ENCODE data around the gene TMEM184A.

Gene TMEM184A

DNA sequence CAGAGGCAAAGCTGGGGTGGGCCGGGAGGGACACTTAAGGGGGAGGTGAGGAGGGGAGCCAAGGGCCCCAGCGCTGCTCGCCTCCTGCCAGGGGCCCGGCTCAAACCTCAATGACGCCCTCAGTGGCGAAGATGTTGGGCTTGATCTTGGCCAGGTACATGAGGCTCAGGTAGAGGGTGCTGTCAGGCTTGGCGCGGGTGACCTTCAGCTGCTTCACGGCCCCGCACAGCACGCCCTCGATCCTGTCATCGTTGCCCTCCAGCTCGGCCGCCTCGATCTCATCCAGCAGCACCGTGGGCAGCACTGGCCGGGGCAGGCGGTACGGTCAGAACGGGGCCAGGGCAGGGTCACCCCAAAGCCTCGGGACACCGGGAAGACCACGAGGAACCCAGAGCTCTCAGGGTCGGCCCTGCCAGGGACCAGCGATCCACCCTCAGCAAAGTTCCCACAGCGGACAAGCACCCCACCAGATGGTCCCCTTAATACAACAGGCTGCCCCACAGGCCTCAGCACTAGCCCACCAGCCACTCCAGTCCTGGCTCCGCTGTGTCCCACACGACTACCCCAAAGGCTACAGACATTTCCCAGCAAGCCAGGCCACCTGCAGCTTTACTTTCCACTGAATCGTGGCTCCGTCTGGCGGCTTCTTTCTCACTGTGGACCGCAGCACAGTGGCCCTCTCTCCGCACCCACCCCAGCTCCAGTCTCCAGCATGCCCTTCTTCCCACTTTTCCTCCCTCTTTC is 55.8 kb downstream of the TMEM184A start:
- Histone ChIP-seq H3K27me3 (ENCODE audit: control insufficient read depth in 1 of 2, insufficient read depth in 2 of 2, low read length in 2 of 2) (no peaks in the 10 kb centered on the region), H3K36me3 (ENCODE audit: insufficient read depth, low read length) (peaks cover 38% of the 10 kb centered on the region), H3K4me3 (ENCODE audit: low read depth in 1 of 2, low read length in 2 of 2) (no peak overlapping the region), H3K9ac (ENCODE audit: low read length) (no peak overlapping the region), H3K9me3 (ENCODE audit: low read length) (no peaks in the 10 kb centered on the region), H3K4me1 (ENCODE audit: insufficient read depth, low read length) (peaks cover 20% of the 10 kb centered on the region), H3K27ac (ENCODE audit: low read depth, low read length) (no peak overlapping the region)

GRCh38 chr7:1499367-1500029 is 56.5 kb downstream of the TMEM184A start:
- H3K9me3 ChIP-seq (ENCODE audit: low read length): no peaks in the 10 kb centered on the region
- no peak overlapping the region for H3K4me3 ChIP-seq (ENCODE audit: low read depth in 1 of 2, low read length in 2 of 2)
- peaks cover 20% of the 10 kb centered on the region for H3K4me1 ChIP-seq (ENCODE audit: insufficient read depth, low read length)
- no peak overlapping the region for H3K27ac ChIP-seq (ENCODE audit: low read depth, low read length)
- peaks cover 38% of the 10 kb centered on the region for H3K36me3 ChIP-seq (ENCODE audit: insufficient read depth, low read length)
- H3K27me3 ChIP-seq (ENCODE audit: control insufficient read depth in 1 of 2, insufficient read depth in 2 of 2, low read length in 2 of 2): no peaks in the 10 kb centered on the region
- H3K9ac ChIP-seq (ENCODE audit: low read length): no peak overlapping the region

- no peaks in the 10 kb centered on the region for H3K9me3 ChIP-seq (ENCODE audit: low read length)
- no peak overlapping the region for H3K27ac ChIP-seq (ENCODE audit: low read depth, low read length)
- H3K4me3 ChIP-seq (ENCODE audit: low read depth in 1 of 2, low read length in 2 of 2): no peak overlapping the region
- H3K36me3 ChIP-seq (ENCODE audit: insufficient read depth, low read length): peaks cover 38% of the 10 kb centered on the region
- H3K9ac ChIP-seq (ENCODE audit: low read length): no peak overlapping the region
- no peaks in the 10 kb centered on the region for H3K27me3 ChIP-seq (ENCODE audit: control insufficient read depth in 1 of 2, insufficient read depth in 2 of 2, low read length in 2 of 2)
- H3K4me1 ChIP-seq (ENCODE audit: insufficient read depth, low read length): peaks cover 20% of the 10 kb centered on the region
Observed at GRCh38 chr7:1498370-1499305, 57.4 kb downstream of the TMEM184A start.

GRCh38 chr7:1497293-1497927 is 58.6 kb downstream of the TMEM184A start:
- Histone ChIP-seq H3K27ac (ENCODE audit: low read depth, low read length) (no peak overlapping the region), H3K4me3 (ENCODE audit: low read depth in 1 of 2, low read length in 2 of 2) (no peak overlapping the region), H3K36me3 (ENCODE audit: insufficient read depth, low read length) (peaks cover 33% of the 10 kb centered on the region), H3K9me3 (ENCODE audit: low read length) (no peaks in the 10 kb centered on the region), H3K4me1 (ENCODE audit: insufficient read depth, low read length) (peaks cover 9% of the 10 kb centered on the region), H3K9ac (ENCODE audit: low read length) (no peak overlapping the region), H3K27me3 (ENCODE audit: control insufficient read depth in 1 of 2, insufficient read depth in 2 of 2, low read length in 2 of 2) (no peaks in the 10 kb centered on the region)

GRCh38 chr7:1496531-1497292 is 59.3 kb downstream of the TMEM184A start:
- no peak overlapping the region for H3K4me3 ChIP-seq (ENCODE audit: low read depth in 1 of 2, low read length in 2 of 2)
- peaks cover 31% of the 10 kb centered on the region for H3K36me3 ChIP-seq (ENCODE audit: insufficient read depth, low read length)
- H3K9me3 ChIP-seq (ENCODE audit: low read length): no peaks in the 10 kb centered on the region
- no peak overlapping the region for H3K9ac ChIP-seq (ENCODE audit: low read length)
- no peak overlapping the region for H3K27ac ChIP-seq (ENCODE audit: low read depth, low read length)
- H3K4me1 ChIP-seq (ENCODE audit: insufficient read depth, low read length): peaks cover 4% of the 10 kb centered on the region
- H3K27me3 ChIP-seq (ENCODE audit: control insufficient read depth in 1 of 2, insufficient read depth in 2 of 2, low read length in 2 of 2): no peaks in the 10 kb centered on the region

DNA sequence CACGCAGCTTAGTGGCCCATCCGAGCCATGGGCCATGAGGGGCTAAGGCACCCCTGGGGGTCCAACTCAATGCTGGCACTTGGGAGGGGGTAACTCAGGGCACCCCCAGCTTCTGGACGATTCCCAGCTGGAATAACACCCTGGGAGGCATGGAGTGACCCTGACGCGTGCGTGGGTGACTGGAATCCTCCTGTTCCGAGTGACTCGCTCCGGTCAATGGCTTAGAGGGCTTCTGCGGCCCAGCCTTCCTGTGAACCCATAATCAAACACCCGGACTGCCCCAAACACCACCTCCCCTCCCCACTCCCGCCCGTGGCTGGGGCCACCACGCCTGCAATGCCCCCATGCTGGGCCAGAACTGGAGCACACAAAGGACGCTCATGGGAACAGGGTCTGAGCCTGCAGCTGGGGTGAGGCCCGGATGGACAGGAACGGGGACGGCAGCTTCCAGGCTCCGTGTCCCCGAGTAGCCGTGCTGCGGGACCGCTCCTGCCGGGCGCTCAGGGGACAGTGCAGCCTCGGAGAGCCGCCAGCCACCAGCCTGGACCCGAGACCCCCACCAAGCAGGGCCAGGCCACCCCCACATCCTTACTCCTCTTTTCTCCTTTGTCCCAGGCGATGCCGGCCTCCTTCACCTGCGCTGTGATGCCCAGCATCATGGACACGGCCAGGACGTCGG is 60.3 kb downstream of the TMEM184A start:
- Histone ChIP-seq H3K27ac (ENCODE audit: low read depth, low read length) (no peak overlapping the region), H3K36me3 (ENCODE audit: insufficient read depth, low read length) (peaks cover 35% of the 10 kb centered on the region), H3K9me3 (ENCODE audit: low read length) (no peaks in the 10 kb centered on the region), H3K27me3 (ENCODE audit: control insufficient read depth in 1 of 2, insufficient read depth in 2 of 2, low read length in 2 of 2) (no peaks in the 10 kb centered on the region), H3K9ac (ENCODE audit: low read length) (no peak overlapping the region), H3K4me1 (ENCODE audit: insufficient read depth, low read length) (no peaks in the 10 kb centered on the region), H3K4me3 (ENCODE audit: low read depth in 1 of 2, low read length in 2 of 2) (no peak overlapping the region)

GRCh38 chr7:1494866-1495563 is 61.0 kb downstream of the TMEM184A start:
- no peaks in the 10 kb centered on the region for H3K27me3 ChIP-seq (ENCODE audit: control insufficient read depth in 1 of 2, insufficient read depth in 2 of 2, low read length in 2 of 2)
- no peaks in the 10 kb centered on the region for H3K9me3 ChIP-seq (ENCODE audit: low read length)
- H3K27ac ChIP-seq (ENCODE audit: low read depth, low read length): no peak overlapping the region
- no peak overlapping the region for H3K4me3 ChIP-seq (ENCODE audit: low read depth in 1 of 2, low read length in 2 of 2)
- H3K36me3 ChIP-seq (ENCODE audit: insufficient read depth, low read length): peaks cover 37% of the 10 kb centered on the region
- H3K9ac ChIP-seq (ENCODE audit: low read length): no peak overlapping the region
- H3K4me1 ChIP-seq (ENCODE audit: insufficient read depth, low read length): no peaks in the 10 kb centered on the region

DNA sequence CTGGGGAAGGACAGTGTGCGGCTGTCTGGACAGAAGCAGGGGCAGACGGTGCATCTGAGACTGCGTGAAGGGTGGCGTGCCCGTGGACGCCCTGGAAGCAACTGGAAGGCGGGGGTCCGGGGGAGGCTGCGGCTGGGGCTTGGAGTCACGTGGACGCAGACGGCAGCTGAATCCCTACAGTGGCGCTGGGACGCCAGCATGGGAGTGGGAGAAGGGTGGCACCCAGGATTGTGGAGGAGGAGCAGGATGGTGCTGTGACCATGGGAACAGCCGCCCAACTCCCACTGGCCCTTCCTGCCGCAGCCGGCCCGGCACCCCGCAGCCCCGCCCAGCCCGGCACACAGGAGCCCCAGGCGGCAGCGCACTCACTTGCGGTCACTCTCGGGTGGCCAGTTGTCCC is 61.6 kb downstream of the TMEM184A start:
- H3K4me1 ChIP-seq (ENCODE audit: insufficient read depth, low read length): no peaks in the 10 kb centered on the region
- no peak overlapping the region for H3K27ac ChIP-seq (ENCODE audit: low read depth, low read length)
- peaks cover 37% of the 10 kb centered on the region for H3K36me3 ChIP-seq (ENCODE audit: insufficient read depth, low read length)
- no peak overlapping the region for H3K9ac ChIP-seq (ENCODE audit: low read length)
- no peak overlapping the region for H3K4me3 ChIP-seq (ENCODE audit: low read depth in 1 of 2, low read length in 2 of 2)
- no peaks in the 10 kb centered on the region for H3K9me3 ChIP-seq (ENCODE audit: low read length)
- no peaks in the 10 kb centered on the region for H3K27me3 ChIP-seq (ENCODE audit: control insufficient read depth in 1 of 2, insufficient read depth in 2 of 2, low read length in 2 of 2)

GRCh38 chr7:1493571-1493970 is 62.4 kb downstream of the TMEM184A start:
- Histone ChIP-seq H3K27me3 (ENCODE audit: control insufficient read depth in 1 of 2, insufficient read depth in 2 of 2, low read length in 2 of 2) (no peaks in the 10 kb centered on the region), H3K36me3 (ENCODE audit: insufficient read depth, low read length) (peaks cover 41% of the 10 kb centered on the region), H3K4me1 (ENCODE audit: insufficient read depth, low read length) (no peaks in the 10 kb centered on the region), H3K27ac (ENCODE audit: low read depth, low read length) (no peak overlapping the region), H3K9ac (ENCODE audit: low read length) (no peak overlapping the region), H3K4me3 (ENCODE audit: low read depth in 1 of 2, low read length in 2 of 2) (no peak overlapping the region), H3K9me3 (ENCODE audit: low read length) (no peaks in the 10 kb centered on the region)

DNA sequence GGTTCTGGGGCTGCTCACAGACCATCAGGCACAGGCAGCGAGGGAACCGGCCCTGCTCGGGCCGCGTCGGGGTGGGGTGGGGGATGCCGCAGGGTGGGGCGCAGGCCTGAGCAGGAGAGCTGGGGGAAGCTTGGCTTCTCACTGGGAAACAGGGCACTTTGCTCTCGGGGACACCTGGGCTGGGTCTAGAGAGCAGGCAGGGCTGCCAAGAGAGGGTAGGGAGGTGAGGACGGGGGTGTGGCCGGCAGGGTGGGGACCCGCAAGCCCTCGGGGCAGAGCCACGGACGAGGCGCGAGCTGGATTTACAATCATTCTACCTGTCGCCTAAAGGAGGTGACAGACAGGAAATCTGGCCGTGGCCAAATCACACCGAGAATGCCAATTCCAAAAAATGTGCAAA is 62.9 kb downstream of the TMEM184A start:
- no peaks in the 10 kb centered on the region for H3K27me3 ChIP-seq (ENCODE audit: control insufficient read depth in 1 of 2, insufficient read depth in 2 of 2, low read length in 2 of 2)
- H3K4me3 ChIP-seq (ENCODE audit: low read depth in 1 of 2, low read length in 2 of 2): no peak overlapping the region
- H3K9ac ChIP-seq (ENCODE audit: low read length): no peak overlapping the region
- peaks cover 43% of the 10 kb centered on the region for H3K36me3 ChIP-seq (ENCODE audit: insufficient read depth, low read length)
- no peak overlapping the region for H3K27ac ChIP-seq (ENCODE audit: low read depth, low read length)
- no peaks in the 10 kb centered on the region for H3K9me3 ChIP-seq (ENCODE audit: low read length)
- no peaks in the 10 kb centered on the region for H3K4me1 ChIP-seq (ENCODE audit: insufficient read depth, low read length)
